Measurements from ENCODE around the gene ADAMTS16.

The ADAMTS16 gene

DNA sequence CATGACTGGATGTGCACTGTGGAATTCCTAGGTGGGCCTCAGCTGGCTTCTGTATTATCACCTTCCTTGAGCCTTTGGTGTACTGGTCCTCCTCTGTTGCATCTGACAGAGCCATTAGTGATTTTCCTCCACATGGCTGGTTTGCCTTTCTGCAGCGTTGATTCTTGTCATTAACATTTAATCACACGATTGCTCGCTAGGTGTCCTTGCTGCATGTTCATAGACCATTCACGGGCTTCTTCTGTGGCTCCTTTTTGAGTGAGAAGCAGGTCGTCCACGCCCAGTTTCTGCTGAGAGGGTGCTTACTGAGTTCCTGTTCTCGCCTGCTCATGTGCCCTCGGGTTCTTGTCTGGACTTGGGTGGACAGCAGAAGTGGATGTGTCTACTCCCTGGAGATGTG lies 29.3 kb downstream of the ADAMTS16 start:
- Histone ChIP-seq H3K27me3 (ENCODE audit: control insufficient read depth, insufficient read depth, low read length) (no peaks in the 10 kb centered on the region), H3K36me3 (ENCODE audit: control insufficient read depth, insufficient read depth, low read length) (no peaks in the 10 kb centered on the region), H3K4me3 (ENCODE audit: low read length) (no peak overlapping the region), H3K9me3 (ENCODE audit: control insufficient read depth, low read length) (no peaks in the 10 kb centered on the region), H3K9ac (ENCODE audit: low read length) (no peak overlapping the region), H3K4me1 (ENCODE audit: control insufficient read depth, insufficient read depth, low read length) (no peaks in the 10 kb centered on the region)

DNA sequence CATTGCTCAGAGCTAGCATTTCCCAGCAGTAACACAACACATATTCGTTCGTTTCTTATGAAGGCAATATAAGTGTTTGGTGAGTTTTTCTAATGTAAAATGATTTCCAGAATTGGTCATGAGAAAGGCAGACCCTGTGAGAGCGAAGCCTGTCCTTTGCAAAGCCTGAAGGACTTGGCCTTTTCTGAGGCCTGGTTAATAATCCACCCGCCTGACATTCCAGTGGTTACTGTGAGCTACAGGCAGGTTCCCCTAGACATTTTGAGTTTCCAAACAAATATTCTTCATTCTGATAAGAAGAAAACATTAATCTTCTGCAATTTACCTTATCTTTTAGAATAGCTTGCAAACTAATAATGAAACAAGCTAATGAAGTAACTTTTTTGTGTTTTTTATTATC lies 38.0 kb downstream of the ADAMTS16 start:
- no peak overlapping the region for H3K4me3 ChIP-seq (ENCODE audit: low read length)
- no peaks in the 10 kb centered on the region for H3K4me1 ChIP-seq (ENCODE audit: control insufficient read depth, insufficient read depth, low read length)
- H3K27me3 ChIP-seq (ENCODE audit: control insufficient read depth, insufficient read depth, low read length): no peaks in the 10 kb centered on the region
- no peaks in the 10 kb centered on the region for H3K36me3 ChIP-seq (ENCODE audit: control insufficient read depth, insufficient read depth, low read length)
- no peak overlapping the region for H3K9ac ChIP-seq (ENCODE audit: low read length)
- H3K9me3 ChIP-seq (ENCODE audit: control insufficient read depth, low read length): no peaks in the 10 kb centered on the region

DNA sequence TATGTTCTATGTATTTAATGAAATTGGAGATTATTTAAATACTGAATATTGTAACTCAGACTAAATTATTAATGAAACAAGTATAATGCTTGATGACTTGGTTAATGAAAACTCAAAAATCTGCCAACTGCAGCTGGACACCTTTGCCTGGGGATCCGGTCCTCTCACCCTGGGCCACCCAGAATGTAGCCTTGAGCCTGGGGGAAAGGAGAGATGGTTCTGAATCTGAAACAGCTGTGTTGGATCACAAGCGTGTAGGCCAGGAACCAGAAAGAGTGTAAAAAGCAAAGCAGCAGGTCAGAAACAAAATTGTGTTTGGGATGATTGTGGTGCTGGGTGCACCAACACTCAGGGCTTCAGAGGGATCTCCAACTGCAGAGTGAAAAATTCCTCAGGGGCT lies 38.5 kb downstream of the ADAMTS16 start:
- no peak overlapping the region for H3K9ac ChIP-seq (ENCODE audit: low read length)
- no peaks in the 10 kb centered on the region for H3K9me3 ChIP-seq (ENCODE audit: control insufficient read depth, low read length)
- H3K4me3 ChIP-seq (ENCODE audit: low read length): no peak overlapping the region
- no peaks in the 10 kb centered on the region for H3K36me3 ChIP-seq (ENCODE audit: control insufficient read depth, insufficient read depth, low read length)
- no peaks in the 10 kb centered on the region for H3K27me3 ChIP-seq (ENCODE audit: control insufficient read depth, insufficient read depth, low read length)
- H3K4me1 ChIP-seq (ENCODE audit: control insufficient read depth, insufficient read depth, low read length): no peaks in the 10 kb centered on the region

DNA sequence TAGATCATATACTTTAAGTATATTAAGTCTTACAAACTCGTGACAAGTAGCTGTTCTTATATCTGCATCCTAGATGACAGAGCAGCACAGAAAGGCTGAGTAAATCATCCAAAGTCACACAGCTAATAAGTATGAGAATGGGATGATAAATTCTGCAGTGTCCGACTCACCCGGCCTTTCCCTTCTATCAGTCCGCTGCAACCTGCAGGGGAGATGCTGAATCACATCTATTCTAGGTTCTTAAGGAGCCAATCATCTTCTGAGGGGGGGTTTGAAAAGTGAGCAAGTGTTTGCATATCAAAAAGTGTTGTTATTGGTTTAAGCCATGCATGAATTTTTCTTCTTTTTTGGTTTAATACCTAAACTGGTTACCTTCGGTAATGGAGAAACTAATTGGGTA lies 38.9 kb downstream of the ADAMTS16 start:
- H3K4me1 ChIP-seq (ENCODE audit: control insufficient read depth, insufficient read depth, low read length): no peaks in the 10 kb centered on the region
- no peaks in the 10 kb centered on the region for H3K9me3 ChIP-seq (ENCODE audit: control insufficient read depth, low read length)
- H3K9ac ChIP-seq (ENCODE audit: low read length): no peak overlapping the region
- H3K27me3 ChIP-seq (ENCODE audit: control insufficient read depth, insufficient read depth, low read length): no peaks in the 10 kb centered on the region
- H3K4me3 ChIP-seq (ENCODE audit: low read length): no peak overlapping the region
- H3K36me3 ChIP-seq (ENCODE audit: control insufficient read depth, insufficient read depth, low read length): no peaks in the 10 kb centered on the region

DNA sequence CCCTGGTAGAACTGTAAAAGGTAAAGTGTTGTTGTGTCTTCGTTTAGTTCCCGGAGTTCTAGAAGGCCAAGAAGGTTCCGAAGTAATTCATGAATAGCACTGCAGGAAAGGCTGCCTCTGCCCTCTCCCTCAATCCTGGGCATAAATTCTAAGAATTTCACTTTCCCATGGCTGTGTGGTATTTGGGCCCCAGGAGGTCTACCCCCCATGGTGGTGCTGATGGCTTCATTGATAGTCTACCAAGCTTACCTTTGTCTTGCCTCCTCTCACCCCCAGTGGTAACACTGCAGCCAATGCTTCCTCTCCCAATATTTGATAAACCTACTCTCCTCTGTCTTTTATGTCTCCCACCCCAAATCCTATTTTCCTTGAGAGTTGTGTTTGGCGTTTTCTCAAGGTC lies 39.5 kb downstream of the ADAMTS16 start:
- H3K9me3 ChIP-seq (ENCODE audit: control insufficient read depth, low read length): no peaks in the 10 kb centered on the region
- H3K27me3 ChIP-seq (ENCODE audit: control insufficient read depth, insufficient read depth, low read length): no peaks in the 10 kb centered on the region
- no peak overlapping the region for H3K4me3 ChIP-seq (ENCODE audit: low read length)
- H3K36me3 ChIP-seq (ENCODE audit: control insufficient read depth, insufficient read depth, low read length): no peaks in the 10 kb centered on the region
- no peak overlapping the region for H3K9ac ChIP-seq (ENCODE audit: low read length)
- H3K4me1 ChIP-seq (ENCODE audit: control insufficient read depth, insufficient read depth, low read length): no peaks in the 10 kb centered on the region

DNA sequence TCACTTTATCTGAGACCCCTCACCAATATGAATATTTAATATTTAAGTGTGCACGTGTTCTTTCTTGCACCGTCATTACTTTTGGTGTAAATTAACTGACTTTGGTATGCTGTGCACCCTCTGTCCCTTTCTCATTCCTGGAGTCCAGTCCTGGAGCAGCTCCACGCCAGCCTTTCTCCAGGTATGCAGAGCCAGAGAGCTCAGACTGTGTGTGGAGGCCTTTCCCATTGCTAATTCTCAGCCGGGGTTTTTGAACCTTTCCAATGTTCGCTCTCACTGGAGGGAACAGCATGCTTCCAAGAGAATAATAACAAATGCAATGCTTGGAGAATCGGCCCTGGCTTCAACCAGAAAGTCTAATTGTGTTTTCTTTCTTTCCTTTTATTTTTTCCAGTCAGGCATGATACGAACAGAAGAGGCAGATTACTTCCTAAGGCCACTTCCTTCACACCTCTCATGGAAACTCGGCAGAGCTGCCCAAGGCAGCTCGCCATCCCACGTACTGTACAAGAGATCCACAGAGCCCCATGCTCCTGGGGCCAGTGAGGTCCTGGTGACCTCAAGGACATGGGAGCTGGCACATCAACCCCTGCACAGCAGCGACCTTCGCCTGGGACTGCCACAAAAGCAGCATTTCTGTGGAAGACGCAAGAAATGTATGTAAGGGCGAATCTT lies 41.7 kb downstream of the ADAMTS16 start:
- H3K4me3 ChIP-seq (ENCODE audit: low read length): no peak overlapping the region
- H3K36me3 ChIP-seq (ENCODE audit: control insufficient read depth, insufficient read depth, low read length): no peaks in the 10 kb centered on the region
- H3K9me3 ChIP-seq (ENCODE audit: control insufficient read depth, low read length): no peaks in the 10 kb centered on the region
- H3K4me1 ChIP-seq (ENCODE audit: control insufficient read depth, insufficient read depth, low read length): no peaks in the 10 kb centered on the region
- H3K9ac ChIP-seq (ENCODE audit: low read length): no peak overlapping the region
- no peaks in the 10 kb centered on the region for H3K27me3 ChIP-seq (ENCODE audit: control insufficient read depth, insufficient read depth, low read length)

DNA sequence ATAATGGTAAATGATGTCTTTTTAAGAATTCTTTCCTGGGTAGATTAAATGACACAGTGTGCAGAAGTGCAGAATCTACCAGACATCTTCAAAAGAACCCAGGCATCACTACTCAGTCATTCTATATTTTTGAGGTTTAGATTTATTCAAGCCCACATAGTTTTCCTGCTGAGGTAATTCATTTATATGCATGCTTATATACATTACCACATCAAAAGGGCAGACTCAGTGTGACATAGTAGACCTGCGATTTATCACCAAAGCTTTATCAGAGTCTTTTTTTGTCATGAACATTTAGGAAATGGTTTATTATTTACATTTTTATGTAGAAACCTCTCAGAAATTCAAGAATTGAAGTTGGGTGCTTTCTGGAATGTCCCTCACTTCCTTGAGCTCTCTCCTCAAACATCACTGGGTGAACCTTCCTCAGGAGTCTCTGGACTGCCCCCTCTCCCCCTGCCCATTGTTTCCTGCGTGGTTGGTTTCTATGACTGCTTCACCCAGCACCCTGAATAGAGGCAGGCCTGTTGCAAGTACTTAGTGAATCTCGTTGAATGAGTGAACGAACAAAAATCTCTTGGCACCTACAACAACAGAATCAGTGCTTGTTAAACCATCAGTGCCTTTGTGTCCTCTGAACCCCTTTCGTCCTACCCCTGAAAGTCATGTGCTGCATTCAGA lies 42.5 kb downstream of the ADAMTS16 start:
- no peaks in the 10 kb centered on the region for H3K36me3 ChIP-seq (ENCODE audit: control insufficient read depth, insufficient read depth, low read length)
- H3K9ac ChIP-seq (ENCODE audit: low read length): no peak overlapping the region
- no peaks in the 10 kb centered on the region for H3K4me1 ChIP-seq (ENCODE audit: control insufficient read depth, insufficient read depth, low read length)
- no peak overlapping the region for H3K4me3 ChIP-seq (ENCODE audit: low read length)
- H3K9me3 ChIP-seq (ENCODE audit: control insufficient read depth, low read length): no peaks in the 10 kb centered on the region
- H3K27me3 ChIP-seq (ENCODE audit: control insufficient read depth, insufficient read depth, low read length): no peaks in the 10 kb centered on the region

DNA sequence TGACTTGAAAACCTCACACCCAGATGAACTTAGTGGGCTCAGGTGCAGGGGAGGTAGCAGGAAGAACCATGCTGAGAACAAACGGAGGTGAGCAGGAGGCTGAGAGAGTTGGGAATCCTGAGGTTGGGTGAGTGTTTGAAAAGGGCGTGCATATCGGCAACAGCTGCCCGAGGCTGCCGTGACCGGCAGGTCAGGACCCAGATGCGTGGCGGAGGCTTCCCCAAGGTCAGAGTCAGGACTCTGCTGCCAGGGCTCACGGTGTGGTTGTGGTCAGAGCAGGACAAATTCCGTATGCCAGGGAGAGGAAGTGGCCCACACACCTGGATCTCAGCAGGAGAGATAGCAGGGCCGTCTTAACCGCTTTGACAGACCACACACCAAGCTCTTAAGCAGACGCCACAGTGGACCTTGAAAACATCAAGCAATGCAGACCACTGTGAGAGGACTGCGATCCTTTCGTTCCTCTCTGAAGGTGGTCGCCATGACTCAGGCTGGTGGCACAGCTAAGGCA lies 43.1 kb downstream of the ADAMTS16 start:
- H3K4me1 ChIP-seq (ENCODE audit: control insufficient read depth, insufficient read depth, low read length): no peaks in the 10 kb centered on the region
- no peak overlapping the region for H3K4me3 ChIP-seq (ENCODE audit: low read length)
- no peaks in the 10 kb centered on the region for H3K27me3 ChIP-seq (ENCODE audit: control insufficient read depth, insufficient read depth, low read length)
- H3K36me3 ChIP-seq (ENCODE audit: control insufficient read depth, insufficient read depth, low read length): no peaks in the 10 kb centered on the region
- H3K9ac ChIP-seq (ENCODE audit: low read length): no peak overlapping the region
- no peaks in the 10 kb centered on the region for H3K9me3 ChIP-seq (ENCODE audit: control insufficient read depth, low read length)

DNA sequence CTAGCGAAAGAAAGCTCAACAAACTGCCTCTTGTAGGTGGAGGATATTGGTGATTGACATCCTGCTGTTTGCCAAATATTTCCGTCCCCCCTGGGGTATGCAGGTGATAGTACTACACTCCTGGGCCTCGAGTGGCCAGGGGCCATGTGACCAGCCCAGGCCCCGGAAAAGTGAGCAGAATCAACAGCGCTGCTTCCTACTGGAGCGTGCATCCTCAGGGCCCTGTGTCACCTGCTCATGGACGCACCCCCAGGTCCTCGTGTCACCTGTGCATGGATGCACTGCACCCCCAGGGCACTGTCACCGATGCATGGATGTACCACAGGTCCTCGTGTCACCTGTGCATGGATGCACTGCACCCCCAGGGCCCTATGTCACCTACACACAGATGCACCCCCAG lies 43.8 kb downstream of the ADAMTS16 start:
- no peaks in the 10 kb centered on the region for H3K4me1 ChIP-seq (ENCODE audit: control insufficient read depth, insufficient read depth, low read length)
- H3K36me3 ChIP-seq (ENCODE audit: control insufficient read depth, insufficient read depth, low read length): no peaks in the 10 kb centered on the region
- no peaks in the 10 kb centered on the region for H3K27me3 ChIP-seq (ENCODE audit: control insufficient read depth, insufficient read depth, low read length)
- H3K9ac ChIP-seq (ENCODE audit: low read length): no peak overlapping the region
- H3K9me3 ChIP-seq (ENCODE audit: control insufficient read depth, low read length): no peaks in the 10 kb centered on the region
- H3K4me3 ChIP-seq (ENCODE audit: low read length): no peak overlapping the region

DNA sequence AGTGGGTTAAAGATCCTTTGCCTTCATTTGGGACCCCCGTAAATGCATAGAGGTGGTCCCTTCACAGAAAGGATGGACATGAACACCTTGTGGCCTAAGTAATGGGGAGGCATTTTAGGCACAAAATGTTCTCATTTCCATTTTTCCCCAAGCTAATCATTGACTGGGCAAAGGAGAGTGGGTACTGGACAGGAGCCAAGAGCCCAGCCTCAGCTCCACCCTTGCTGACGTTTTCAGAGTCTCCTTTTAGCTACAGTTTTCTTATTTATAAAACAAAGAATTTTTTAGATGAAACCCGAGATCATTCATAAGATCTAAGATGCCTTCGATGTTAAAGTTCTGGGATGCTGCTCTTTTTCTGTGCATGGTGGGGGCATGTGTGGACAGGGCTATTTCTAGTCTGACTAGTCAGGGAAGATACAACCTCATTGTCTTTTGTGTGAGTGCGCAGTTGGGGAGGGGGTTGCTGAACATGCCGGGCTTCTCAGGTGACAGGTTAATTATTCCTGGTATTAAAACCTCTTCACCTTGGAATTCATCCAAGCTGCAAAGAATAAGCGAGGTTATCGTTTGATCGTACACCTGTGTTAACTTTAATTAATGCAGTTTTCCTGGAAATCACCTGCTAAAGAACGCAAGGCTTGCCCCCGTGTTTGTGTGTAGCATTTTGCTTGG lies 48.4 kb downstream of the ADAMTS16 start:
- no peaks in the 10 kb centered on the region for H3K9me3 ChIP-seq (ENCODE audit: control insufficient read depth, low read length)
- no peaks in the 10 kb centered on the region for H3K27me3 ChIP-seq (ENCODE audit: control insufficient read depth, insufficient read depth, low read length)
- no peaks in the 10 kb centered on the region for H3K4me1 ChIP-seq (ENCODE audit: control insufficient read depth, insufficient read depth, low read length)
- H3K36me3 ChIP-seq (ENCODE audit: control insufficient read depth, insufficient read depth, low read length): no peaks in the 10 kb centered on the region
- H3K9ac ChIP-seq (ENCODE audit: low read length): no peak overlapping the region
- no peak overlapping the region for H3K4me3 ChIP-seq (ENCODE audit: low read length)

DNA sequence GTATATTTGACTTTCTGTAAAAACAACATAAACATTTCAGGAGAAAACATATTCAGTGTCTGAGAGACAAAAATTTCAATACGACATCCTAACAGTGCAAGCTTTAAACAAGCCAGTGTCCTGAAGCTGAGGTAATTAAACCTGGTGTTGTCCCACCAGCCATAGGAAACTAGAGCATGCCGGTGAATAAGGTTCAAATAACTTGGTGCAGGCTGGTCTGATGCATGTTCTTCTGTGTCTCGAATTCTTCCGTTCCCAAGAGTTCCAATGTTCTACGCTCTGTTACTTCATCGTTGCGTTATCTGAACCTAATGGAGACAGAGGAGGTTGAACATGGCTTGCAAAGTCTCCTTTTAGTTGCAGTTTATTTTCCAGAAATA lies 48.9 kb downstream of the ADAMTS16 start:
- H3K4me1 ChIP-seq (ENCODE audit: control insufficient read depth, insufficient read depth, low read length): no peaks in the 10 kb centered on the region
- H3K36me3 ChIP-seq (ENCODE audit: control insufficient read depth, insufficient read depth, low read length): no peaks in the 10 kb centered on the region
- H3K9ac ChIP-seq (ENCODE audit: low read length): no peak overlapping the region
- no peaks in the 10 kb centered on the region for H3K27me3 ChIP-seq (ENCODE audit: control insufficient read depth, insufficient read depth, low read length)
- no peaks in the 10 kb centered on the region for H3K9me3 ChIP-seq (ENCODE audit: control insufficient read depth, low read length)
- H3K4me3 ChIP-seq (ENCODE audit: low read length): no peak overlapping the region

DNA sequence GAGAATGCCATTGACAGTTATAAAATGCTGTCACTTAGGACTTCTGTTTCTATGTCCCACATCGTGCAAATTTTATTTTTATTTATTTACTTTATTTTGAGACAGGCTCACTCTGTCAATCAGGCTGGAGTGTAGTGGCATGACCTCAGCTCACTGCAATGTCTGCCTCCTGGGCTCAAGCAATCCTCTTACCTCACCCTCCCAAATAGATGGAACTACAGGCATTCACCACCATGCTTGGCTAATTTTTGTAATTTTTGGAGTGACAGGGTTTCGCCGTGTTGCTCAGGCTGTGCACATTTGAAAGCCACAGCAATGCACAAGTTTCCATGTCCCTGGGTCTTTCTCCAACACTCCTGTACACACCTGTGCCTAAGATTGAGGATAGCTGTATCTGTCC lies 51.8 kb downstream of the ADAMTS16 start:
- Histone ChIP-seq H3K9me3 (ENCODE audit: control insufficient read depth, low read length) (no peaks in the 10 kb centered on the region), H3K4me1 (ENCODE audit: control insufficient read depth, insufficient read depth, low read length) (no peaks in the 10 kb centered on the region), H3K36me3 (ENCODE audit: control insufficient read depth, insufficient read depth, low read length) (no peaks in the 10 kb centered on the region), H3K4me3 (ENCODE audit: low read length) (no peak overlapping the region), H3K9ac (ENCODE audit: low read length) (no peak overlapping the region), H3K27me3 (ENCODE audit: control insufficient read depth, insufficient read depth, low read length) (no peaks in the 10 kb centered on the region)

Measured in mucosa of stomach (tissue), 1 donor.